GM15510 (cell line): ENCODE results near the gene RIOK1.

ENCODE experiments used
- POLR2A ChIP-seq: IDR thresholded peaks from 3 replicates; pipeline ENCODE4 v1.6.1; 2011; ENCODE audit warnings: borderline replicate concordance; ENCODE audit not compliant: insufficient read length; ENCODE audit errors: extremely low read depth

Gene RIOK1

DNA sequence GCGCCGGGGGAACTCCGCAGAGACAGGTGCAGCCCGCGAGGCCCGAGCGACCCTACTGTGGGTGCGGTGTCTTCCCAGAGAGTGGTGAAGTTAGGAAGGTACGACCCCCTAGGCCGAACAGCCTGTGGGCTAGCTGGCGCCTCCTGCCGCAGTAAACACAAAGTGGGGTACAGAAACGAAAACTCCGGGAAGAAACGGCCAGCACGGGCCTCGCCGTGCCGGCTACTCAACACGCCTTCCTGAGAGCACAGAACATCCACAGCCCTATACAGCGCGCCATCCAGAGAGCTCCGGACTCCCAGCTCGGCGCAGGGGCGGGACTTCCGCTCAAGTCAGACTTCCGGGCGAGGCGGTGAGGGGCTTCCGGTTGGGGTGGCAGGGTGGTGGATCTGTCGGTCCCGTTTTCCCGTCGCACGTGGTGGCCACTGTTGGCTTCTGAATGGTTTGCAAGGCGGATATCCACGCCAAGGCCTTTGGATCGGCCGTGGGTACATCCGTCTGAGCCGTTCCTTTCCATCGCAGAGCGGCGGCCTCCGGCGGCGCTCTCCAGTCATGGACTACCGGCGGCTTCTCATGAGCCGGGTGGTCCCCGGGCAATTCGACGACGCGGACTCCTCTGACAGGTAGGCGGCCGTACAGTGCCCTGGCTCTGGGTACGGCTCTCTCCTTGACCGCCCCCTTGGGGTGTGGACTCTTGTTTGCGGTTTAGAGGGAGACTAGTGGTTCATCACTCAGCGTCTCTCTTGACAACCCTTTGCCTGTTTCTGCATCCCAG lies at the start of gene RIOK1, which contains the start of gene CAGE1:
TSS of gene RIOK1 (plus strand) at position 358 of the 775 bp plus-strand sequence. CDS start at position 553, 195 bp downstream.
TSS of gene CAGE1 (minus strand) at position 292 of the 775 bp plus-strand sequence. CDS start 2,569 bp downstream, outside the sequence.
- peak; percentile 96 for TF ChIP-seq POLR2A

DNA sequence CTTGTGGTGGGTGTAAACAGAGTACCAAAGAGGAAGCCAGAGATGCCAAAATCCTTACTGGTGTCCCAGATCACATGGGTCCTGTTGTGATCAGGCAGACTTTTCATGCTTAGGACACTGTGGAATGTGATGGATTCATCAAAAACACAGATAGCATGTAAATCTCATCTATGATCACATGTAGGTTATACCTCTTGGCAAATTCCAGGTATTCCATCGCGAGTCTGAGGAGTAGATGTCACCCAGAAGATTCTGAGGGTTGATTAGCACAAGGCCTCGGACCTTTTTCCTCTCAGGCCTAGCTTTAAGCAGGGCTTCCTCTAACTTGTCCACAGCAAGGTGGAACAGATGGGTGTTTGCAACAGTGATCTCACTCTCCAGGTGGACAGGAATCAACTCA lies 48.3 kb upstream of the RIOK1 start:
- TF ChIP-seq POLR2A: no peak

DNA sequence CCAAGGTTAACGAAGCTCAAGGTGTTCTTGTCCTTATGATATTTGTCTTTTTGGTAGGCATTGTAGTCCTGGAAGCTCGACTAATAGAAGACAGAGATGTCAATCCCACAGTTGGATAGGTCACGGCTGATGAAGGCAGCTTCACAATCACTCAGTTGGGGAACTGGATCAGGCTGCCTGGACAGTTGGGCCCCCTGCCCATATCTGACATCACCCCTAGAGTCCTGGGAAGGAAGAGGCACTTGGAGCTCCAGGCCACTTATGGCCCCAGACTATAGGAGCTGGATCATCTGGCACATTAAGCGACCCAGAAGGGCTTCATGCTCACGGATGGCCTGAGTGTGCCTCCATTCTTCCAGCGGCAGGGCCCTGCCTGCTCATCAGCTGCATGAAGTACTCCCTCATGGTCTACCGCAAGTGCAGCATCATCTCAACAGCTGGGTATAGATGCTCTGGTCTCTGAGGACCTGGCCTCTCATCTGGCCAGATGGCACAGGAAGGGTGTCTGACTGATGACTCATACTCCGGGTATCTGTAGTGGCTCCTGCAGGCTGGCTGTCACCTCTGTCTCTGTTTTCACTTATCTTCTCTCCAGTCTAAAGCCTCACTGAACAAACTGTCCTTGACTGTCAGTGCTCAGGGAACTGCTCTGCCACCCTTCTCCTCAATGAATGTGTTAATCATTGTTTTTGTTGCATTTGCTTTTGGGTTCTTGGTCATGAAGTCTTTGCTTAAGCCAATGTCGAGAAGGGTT lies 47.4 kb upstream of the RIOK1 start:
- TF ChIP-seq POLR2A: no peak

DNA sequence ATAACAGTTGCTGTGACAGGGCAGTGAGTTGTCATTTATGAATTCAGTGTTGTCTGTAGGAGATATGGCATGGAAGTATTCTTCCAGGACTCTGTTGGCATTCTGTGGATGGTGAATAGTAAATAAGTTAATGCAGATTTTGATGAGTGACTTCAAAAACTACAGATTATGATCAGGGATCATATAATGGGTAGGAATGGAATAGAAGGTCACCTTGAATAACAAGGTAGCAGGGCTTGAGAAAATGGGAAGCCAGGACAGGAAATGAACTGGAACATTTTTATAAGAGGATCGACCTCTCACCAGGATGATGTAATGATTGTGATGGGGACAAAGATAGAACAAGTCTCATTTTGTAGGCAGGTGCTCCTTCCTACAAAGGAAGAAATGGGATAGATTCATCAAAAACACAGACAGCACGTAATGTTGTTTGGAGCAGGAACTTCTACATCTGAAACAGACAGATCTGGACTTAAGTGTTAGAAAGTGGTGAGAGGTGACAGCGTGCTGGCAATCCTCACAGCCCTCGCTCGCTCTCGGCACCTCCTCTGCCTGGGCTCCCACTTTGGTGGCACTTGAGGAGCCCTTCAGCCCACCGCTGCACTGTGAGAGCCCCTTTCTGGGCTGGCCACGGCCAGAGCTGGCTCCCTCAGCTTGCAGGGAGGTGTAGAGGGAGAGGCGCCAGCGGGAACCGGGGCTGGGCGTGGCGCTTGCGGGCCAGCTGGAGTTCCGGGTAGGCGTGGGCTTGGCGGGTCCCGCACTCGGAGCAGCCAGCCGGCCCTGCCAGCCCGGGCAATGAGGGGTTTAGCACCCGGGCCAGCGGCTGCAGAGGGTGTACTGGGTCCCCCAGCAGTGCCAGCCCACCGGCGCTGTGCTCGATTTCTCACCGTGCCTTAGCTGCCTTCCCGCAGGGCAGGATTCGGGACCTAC lies 45.8 kb upstream of the RIOK1 start:
- TF ChIP-seq POLR2A: no peak

DNA sequence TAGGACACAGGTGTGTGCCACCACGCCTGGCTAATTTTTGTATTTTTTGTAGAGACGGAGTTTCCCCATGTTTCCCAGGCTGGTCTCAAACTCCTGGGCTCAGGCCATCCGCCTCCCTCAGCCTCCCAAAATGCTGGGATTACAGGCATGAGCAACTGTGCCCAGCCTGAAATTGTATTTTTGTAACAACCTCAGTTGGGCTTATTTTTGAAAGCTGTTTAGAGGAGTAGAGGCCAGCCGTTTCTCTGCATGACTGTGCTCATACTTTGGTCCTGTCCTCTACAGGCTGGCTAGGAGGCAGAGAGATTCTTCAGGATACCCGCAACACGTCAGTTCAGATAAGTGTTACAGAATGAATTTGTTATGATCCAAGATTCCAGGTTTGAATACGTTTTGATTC lies 22.2 kb upstream of the RIOK1 start:
- no peak for TF ChIP-seq POLR2A

DNA sequence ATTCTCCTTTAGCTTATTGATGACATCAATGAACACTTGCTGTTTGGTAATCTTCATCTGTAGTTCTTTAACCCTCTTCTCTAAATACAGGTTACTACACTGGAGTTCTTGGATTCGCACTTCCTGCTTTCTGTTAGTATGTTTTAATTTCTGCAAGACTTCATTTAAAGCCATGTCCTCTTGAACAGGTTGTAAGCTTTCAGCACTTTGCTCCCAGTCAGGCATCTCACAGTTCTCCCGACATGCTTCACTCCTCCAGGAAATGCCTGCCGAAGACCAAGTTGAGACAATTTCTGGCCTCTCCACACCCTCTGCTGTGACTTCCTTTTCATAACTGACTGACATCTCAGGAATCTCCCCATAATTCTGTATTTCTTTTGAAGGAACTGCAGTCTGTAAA lies 15.9 kb upstream of the RIOK1 start:
- TF ChIP-seq POLR2A: no peak

DNA sequence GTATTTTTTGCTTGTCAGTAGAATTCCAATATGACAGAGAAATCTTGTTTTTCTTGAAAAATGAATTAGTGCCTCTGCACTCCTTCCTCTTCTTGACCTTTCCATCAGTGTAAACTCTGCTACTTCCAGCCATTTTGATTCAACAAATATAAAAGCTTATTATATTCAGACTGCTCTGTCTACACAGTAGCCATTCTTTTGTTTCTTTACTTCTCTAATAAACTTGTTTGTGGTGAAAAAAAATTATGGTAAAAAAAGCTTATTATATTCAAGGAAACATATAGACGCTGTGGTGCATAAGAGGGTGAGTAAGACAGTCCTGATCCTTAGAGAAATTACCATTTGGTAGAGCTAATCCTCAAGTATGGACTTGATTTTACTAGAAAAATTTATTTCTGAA lies 11.6 kb upstream of the RIOK1 start:
- TF ChIP-seq POLR2A: no peak

DNA sequence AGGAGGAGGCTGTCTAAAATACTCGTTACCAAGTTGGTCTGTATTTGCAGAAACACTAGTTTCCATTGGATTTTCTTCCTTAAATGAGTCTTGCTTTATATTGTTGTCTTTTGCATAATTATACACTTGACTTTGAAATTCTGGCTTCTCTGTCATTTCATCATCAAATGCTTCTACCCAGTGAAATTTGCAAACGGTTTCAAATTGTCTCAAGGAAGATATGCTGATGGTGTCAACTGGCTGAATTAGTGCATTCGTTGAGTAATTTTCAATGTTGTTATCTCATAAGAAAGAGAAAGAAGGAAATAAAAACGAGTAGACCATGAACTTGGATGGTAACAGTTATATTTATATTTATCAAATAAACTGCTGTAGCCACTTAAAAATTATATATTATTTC lies 10.9 kb upstream of the RIOK1 start:
- no peak for TF ChIP-seq POLR2A

DNA sequence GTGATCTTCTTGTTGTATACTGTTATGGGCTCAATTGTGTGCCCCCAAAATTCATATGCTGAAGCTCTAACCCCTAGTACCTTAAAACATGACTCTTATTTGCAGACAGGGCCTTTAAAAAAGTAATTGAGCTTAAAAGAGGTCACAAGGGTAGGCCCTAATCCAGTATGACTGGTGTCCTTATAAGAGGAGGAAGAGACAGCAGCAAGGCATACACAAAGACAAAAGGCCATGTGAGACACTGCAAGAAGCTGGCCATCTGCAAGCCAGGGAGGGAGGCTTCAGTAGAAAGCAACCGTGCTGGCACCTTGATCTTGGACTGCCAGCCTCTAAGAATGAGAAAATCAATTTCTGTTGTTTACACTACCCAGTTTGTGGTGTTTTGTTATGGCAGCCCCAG lies 8.5 kb upstream of the RIOK1 start:
- TF ChIP-seq POLR2A: no peak

DNA sequence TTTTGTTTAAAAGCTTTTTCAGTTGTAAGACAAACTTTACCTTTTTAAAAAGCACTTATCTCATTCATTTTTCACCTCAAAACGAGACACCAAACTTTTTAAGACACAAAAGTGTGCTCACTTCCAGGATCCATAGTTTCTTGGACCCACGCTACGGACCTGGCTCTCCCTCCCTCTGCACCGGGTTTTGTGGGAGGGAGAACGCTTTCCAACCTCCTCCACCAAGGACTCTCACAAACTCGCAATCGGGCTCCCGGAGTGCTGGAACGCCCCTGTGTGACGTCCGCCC lies 502 bp upstream of the RIOK1 start:
- no peak for TF ChIP-seq POLR2A

DNA sequence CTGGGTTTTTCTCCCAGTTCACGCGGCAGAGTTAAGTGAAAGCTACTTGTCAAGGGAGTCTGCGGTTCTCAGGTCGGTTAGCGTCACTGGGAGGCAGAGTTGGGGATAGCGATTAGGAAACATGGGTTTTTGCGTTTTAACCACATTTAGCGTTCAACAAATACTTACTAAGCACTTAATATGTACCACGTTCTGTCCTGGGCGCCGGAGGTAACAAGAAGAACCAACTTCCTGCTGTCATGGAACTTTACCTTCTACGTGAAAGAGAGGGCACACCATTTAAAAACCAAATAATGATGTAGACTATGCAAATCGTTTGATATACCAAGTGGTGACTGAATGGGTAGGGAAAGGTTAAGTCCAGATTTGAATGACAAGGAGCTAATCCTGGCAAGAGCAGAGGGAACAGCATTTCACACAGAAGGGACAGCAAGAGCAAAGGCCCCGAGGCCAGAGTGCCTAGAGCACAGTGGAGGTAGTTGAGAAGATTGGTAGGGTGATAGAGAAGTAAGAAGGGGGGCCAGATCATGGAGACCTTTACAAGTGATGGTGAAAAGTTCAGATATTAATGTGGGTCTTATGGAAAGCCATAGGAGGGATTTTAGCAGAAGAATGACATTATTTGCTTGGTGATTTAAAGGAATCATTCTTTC lies 744 bp downstream of the RIOK1 start:
- no peak for TF ChIP-seq POLR2A

DNA sequence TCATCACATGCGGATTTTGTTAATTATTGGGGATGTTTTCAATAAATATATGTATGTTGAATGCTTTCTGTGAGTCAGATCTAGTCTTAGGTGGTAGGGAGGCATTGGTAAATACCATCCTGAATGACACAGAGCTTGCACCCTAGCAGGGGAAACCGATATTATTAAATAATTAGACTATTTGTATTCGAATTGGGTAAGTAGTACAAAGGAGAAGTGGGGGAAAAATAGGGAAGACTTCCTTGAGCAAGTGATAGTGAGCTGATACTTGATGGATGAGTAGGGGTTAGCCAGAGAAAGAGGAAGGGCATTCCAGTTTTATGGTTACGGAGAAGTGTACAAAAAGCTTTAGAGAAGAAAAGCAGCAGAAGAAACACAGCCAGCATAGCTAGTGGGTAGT lies 1.5 kb downstream of the RIOK1 start:
- TF ChIP-seq POLR2A: no peak

DNA sequence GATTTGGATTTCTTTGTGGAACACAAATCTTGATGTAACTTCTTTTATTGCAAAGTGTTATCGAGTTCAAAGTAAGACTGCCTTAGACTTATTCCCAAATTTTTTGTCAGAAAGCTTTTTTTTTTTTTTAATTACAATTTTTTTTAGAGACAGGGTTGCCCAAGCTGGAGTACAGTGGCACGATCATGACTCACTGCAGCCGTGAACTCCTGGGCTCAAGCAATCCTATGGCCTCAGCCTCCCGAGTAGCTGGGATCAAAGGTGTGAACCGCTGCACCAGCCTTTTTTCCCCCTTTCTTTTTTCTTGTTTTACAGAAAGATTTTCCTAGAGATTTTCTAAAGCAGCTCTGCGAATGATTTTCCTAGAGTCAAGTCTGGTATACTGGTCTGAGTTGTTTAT lies 2.8 kb downstream of the RIOK1 start:
- no peak for TF ChIP-seq POLR2A

DNA sequence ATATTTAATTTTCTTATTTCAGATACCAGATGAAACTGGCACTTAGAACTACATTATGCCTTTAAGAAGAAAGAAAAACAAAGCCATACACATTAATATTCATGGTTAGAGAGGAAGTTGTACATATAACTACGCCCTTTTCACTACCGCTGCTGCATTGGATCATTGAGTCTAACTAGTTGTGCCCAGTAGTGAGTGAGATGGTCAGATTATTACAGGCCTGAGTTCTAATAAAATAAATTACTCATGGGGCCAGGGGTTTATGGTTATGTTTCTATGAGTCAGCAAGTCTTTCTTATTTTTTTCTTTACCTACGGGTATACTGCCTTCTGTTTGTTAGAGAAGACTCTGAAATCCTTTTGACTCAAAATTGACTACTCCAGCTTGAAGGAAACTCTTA lies 11.5 kb downstream of the RIOK1 start:
- no peak for TF ChIP-seq POLR2A

DNA sequence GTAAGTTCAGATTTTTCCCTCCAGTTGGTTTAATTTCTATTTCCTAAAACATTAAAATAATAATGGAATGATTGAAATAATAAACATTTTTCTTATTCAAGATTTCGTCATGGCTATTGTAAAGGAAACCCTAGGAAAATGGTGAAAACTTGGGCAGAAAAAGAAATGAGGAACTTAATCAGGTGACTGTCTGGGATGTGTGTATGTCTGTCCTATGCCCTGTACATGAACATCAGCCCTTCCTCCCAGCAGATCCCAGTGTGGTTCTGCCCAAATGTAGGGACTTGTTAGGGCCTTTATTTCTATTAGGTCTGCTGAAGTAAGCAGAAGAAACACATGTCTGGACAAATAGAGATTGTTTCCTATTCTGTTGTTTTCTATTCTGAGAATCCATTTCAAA lies 13.1 kb downstream of the RIOK1 start:
- TF ChIP-seq POLR2A: no peak

DNA sequence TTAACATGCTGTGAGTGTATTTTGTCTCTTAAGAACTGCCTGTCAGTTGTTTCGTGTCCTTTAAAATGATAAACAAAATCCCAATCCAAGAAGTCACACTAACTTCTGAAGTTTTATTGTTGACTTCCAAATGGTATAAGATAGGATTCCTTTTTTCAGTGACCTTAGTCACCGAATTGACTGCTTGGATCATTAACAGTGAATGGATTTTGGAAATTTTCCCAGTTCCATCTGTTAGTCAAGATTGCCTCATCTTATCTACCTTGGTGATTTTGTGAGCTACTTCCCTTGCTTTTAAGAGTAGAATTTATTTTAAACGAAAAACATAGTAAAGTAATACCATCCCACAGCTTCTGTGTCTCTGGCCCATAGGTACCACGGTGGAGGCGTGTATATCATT lies 14.9 kb downstream of the RIOK1 start:
- no peak for TF ChIP-seq POLR2A

DNA sequence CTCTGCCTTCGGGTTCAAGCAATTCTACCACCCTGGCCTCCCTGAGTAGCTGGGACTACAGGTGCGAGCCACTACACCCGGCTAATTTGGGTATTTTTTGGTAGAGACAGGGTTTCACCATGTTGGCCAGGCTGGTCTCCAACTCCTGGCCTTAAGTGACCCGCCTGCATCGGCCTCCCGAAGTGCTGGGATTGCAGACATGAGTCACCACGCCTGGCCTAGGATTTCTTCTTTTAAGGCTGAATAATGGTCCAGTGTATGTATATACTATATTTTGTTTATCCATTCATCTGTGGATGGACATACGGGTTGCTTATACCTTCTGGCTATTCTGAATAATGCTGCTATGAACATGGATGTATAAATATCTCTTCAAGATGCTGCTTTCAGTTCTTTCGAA lies 17.1 kb downstream of the RIOK1 start:
- no peak for TF ChIP-seq POLR2A
